Caki2 (cell line): ENCODE results near the gene PTPRG. TPM values are rescaled to one million over a fixed set of nuclear protein-coding genes. Genes with fewer than 3 reads are reported as not detected.

Experiments
- DNase-seq: peaks from one replicate; pipeline ENCODE4 v3.0.0-alpha.2; 2015; ENCODE audit warnings: low read depth
- in situ Hi-C: cut with HindIII; loops from 2 replicates; pipeline ENCODE4 v1.10.0; 2016; ENCODE audit warnings: low sequenced_read_pairs, low pct_unique_long_range_greater_than_20kb, mixed read lengths
- total RNA-seq: library from RNA; depleted of rRNA; stranded (reverse); fragments of >200 nt; shearing (Covaris generic); gene quantifications from 2 replicates; pipeline ENCODE4 v1.2.3, GENCODE V29; 2014; ENCODE audit warnings: low replicate concordance

Gene PTPRG
- total RNA-seq, 1 experiment from 2014 or later: 9.4 TPM

GRCh38 chr3:61872077-61872706 lies 310.8 kb downstream of the PTPRG start:
- in situ Hi-C loops: no loop called here

GRCh38 chr3:61875046-61875844 lies 313.9 kb downstream of the PTPRG start:
- in situ Hi-C loops: no loop called here
- DNase-seq: no peak

More at GRCh38 chr3:61872077-61872706, 310.8 kb downstream of the PTPRG start:
- DNase-seq: no peak

- in situ Hi-C loops: no loop called here
- DNase-seq: no peak
Observed at GRCh38 chr3:61875976-61876671, 314.8 kb downstream of the PTPRG start.

- in situ Hi-C loops: no loop called here
- DNase-seq: no peak
Observed at GRCh38 chr3:61876797-61877196, 315.4 kb downstream of the PTPRG start.

- peak; percentile 40 for DNase-seq
- in situ Hi-C loops: no loop called here
Observed at GRCh38 chr3:61877359-61878138, 316.2 kb downstream of the PTPRG start.

- in situ Hi-C loops: no loop called here
- DNase-seq: no peak
Observed at GRCh38 chr3:61882253-61882652, 320.9 kb downstream of the PTPRG start.

GRCh38 chr3:61884794-61885193 lies 323.4 kb downstream of the PTPRG start:
- no peak for DNase-seq
- in situ Hi-C loops: no loop called here

- in situ Hi-C loops: no loop called here
- no peak for DNase-seq
Observed at GRCh38 chr3:61885414-61885813, 324.0 kb downstream of the PTPRG start.

- no peak for DNase-seq
- in situ Hi-C loops: no loop called here
Observed at GRCh38 chr3:61887206-61887605, 325.8 kb downstream of the PTPRG start.

- no peak for DNase-seq
- in situ Hi-C loops: no loop called here
Observed at GRCh38 chr3:61889259-61889658, 327.9 kb downstream of the PTPRG start.

GRCh38 chr3:61890167-61890566 lies 328.8 kb downstream of the PTPRG start:
- DNase-seq: peak; percentile 66
- in situ Hi-C loops: no loop called here

GRCh38 chr3:61890586-61890985 lies 329.2 kb downstream of the PTPRG start:
- in situ Hi-C loops: no loop called here
- no peak for DNase-seq

- in situ Hi-C loops: no loop called here
- no peak for DNase-seq
Observed at GRCh38 chr3:61892891-61893290, 331.5 kb downstream of the PTPRG start.

- no peak for DNase-seq
- in situ Hi-C loops: no loop called here
Observed at GRCh38 chr3:61893840-61894566, 332.6 kb downstream of the PTPRG start.

GRCh38 chr3:61894988-61895935 lies 333.9 kb downstream of the PTPRG start:
- peak; percentile 94 for DNase-seq
- in situ Hi-C loops: no loop called here

- DNase-seq: no peak
- in situ Hi-C loops: no loop called here
Observed at GRCh38 chr3:61896251-61896650, 334.9 kb downstream of the PTPRG start.

- in situ Hi-C loops: no loop called here
- no peak for DNase-seq
Observed at GRCh38 chr3:61897848-61898247, 336.5 kb downstream of the PTPRG start.
